Measurements from ENCODE around the gene PUM1. TPM values are rescaled to one million over a fixed set of nuclear protein-coding genes. Genes with fewer than 3 reads are reported as not detected.

PUM1 gene
- total and polyA plus RNA-seq, 2 of the 8 experiments (the other 6 are each of a cell fraction or from before 2014, with no cell fraction given): 122 to 177 TPM

GRCh38 chr1:30929135-30929889, 136.2 kb downstream of the PUM1 start:
- Histone ChIP-seq H3K4me2 (ENCODE audit: insufficient read depth in 1 of 2, low read depth in 2 of 2, low read length in 2 of 2) (no peak overlapping the region), H3K56ac (replicated peaks; ENCODE audit: insufficient read length, low read depth, low read length) (no peak overlapping the region), H3K4me1 (replicated peaks in 1 of 4; ENCODE audit: control insufficient read depth in 3 of 4, insufficient read depth in 4 of 4, low read length in 3 of 4) (no peaks in the 10 kb centered on the region), H2AFZ (ENCODE audit: low read length) (no peak overlapping the region), H2BK5ac (ENCODE audit: low read depth, low read length) (no peak overlapping the region), H4K91ac (replicated peaks; ENCODE audit: insufficient read length, low read length) (no peak overlapping the region), H4K20me1 (replicated peaks in 1 of 2; ENCODE audit: control insufficient read depth in 1 of 2, insufficient read depth in 2 of 2, low read length in 2 of 2) (peaks cover 0 to 4% of the 10 kb centered on the region in 2 experiments), H3K36me3 (ENCODE audit: control insufficient read depth in 2 of 4, insufficient read depth in 4 of 4, low read length in 3 of 4) (peaks cover under 1 to 20% (median 13%) of the 10 kb centered on the region in 4 experiments; a peak in 7 of 8 replicates), H3K4me3 (ENCODE audit: extremely low read depth in 1 of 4, insufficient read depth in 2 of 4, low read depth in 3 of 4, low read length in 4 of 4) (no peak overlapping the region), H3K23me2 (ENCODE audit: low read depth, low read length) (no peaks in the 10 kb centered on the region), H2AK5ac (ENCODE audit: low read depth, low read length) (no peak overlapping the region), H3K23ac (ENCODE audit: insufficient read length) (no peak overlapping the region), H2BK15ac (ENCODE audit: low read length) (no peak overlapping the region), H3K9ac (replicated peaks in 1 of 4; ENCODE audit: extremely low read depth in 1 of 4, low read depth in 3 of 4, low read length in 3 of 4) (no peak overlapping the region), H2BK20ac (ENCODE audit: low read length) (no peak overlapping the region), H2BK12ac (ENCODE audit: low read depth, low read length) (peak overlapping the region; percentile 5; the same call in 1 of the 2 replicates), H3K9me3 (ENCODE audit: insufficient read depth in 2 of 2, low read depth in 1 of 2, low read length in 1 of 2) (no peaks in the 10 kb centered on the region), H3K27ac (ENCODE audit: low read depth, low read length) (no peak overlapping the region), H2BK120ac (replicated peaks; ENCODE audit: low read depth, low read length) (no peak overlapping the region), H4K5ac (ENCODE audit: insufficient read length, low read depth, low read length) (no peak overlapping the region), H3K14ac (ENCODE audit: insufficient read length) (no peak overlapping the region), H3K79me2 (ENCODE audit: control insufficient read depth in 1 of 2, insufficient read depth in 2 of 2, low read length in 2 of 2) (no peaks in the 10 kb centered on the region), H3K18ac (ENCODE audit: extremely low read depth, low read length) (no peak overlapping the region), H4K8ac (ENCODE audit: extremely low read depth, insufficient read depth, low read length) (no peak overlapping the region), H3K79me1 (ENCODE audit: low read depth, low read length) (no peaks in the 10 kb centered on the region), H3K4ac (replicated peaks; ENCODE audit: insufficient read length, low read depth, low read length) (no peak overlapping the region), H3K27me3 (replicated peaks in 1 of 4; ENCODE audit: control insufficient read depth in 3 of 4, extremely low read depth in 1 of 4, insufficient read depth in 3 of 4, low read length in 3 of 4) (no peaks in the 10 kb centered on the region)
- WGBS, 2 experiments (ENCODE audit: extremely low coverage in 1 of 2, insufficient coverage in 1 of 2, insufficient read length in 1 of 2, insufficient replicate concordance in 2 of 2, low coverage in 1 of 2, low lambda C conversion rate in 2 of 2, missing lambda C conversion rate in 1 of 2): 49% methylated on average over 6 of the region's 6 CpGs; no CpG with 5 or more reads in 1 of the 2 experiments
- FAIRE-seq: peak; percentile 92
- no peak for TF ChIP-seq CHD2 (IDR thresholded peaks at IDR 0.05; ENCODE audit: low read length)
- no peak for TF ChIP-seq FOSL1 (IDR thresholded peaks at IDR 0.05; ENCODE audit: insufficient read depth, low read depth, low read length)
- TF ChIP-seq RAD21 (IDR thresholded peaks at IDR 0.05 in 1 of 2, conservative IDR thresholded peaks at IDR 0.05 in 1 of 2; ENCODE audit: low read depth in 2 of 2, low read length in 2 of 2): peak; percentile 83 to 88
- TF ChIP-seq CTCF (IDR thresholded peaks at IDR 0.05; ENCODE audit: control extremely low read depth in 1 of 3, insufficient read depth in 1 of 3, low read depth in 1 of 3, low read length in 3 of 3): peak; percentile 47 to 86 (median 69)
- TF ChIP-seq YY1 (IDR thresholded peaks at IDR 0.05; ENCODE audit: low read depth, low read length): peak; percentile 12; the same call in 1 of the 2 replicates
- POLR2A ChIA-PET (ENCODE audit: partially characterized antibody): interaction anchor here (0.9 to 5.3 kb wide), 9 partner anchors 14 to 367 kb away, joined by 3 to 16 read pairs (median 3); partner anchors contain the start of genes PUM1, SNRNP40 and ZCCHC17
- DNase-seq (ENCODE audit: low read depth in 1 of 2, low spot score in 2 of 2): peak; percentile 25 to 86
- CTCF ChIA-PET (ENCODE audit: partially characterized antibody): interaction anchor here (0.7 to 27.2 kb wide), 36 partner anchors 8 to 600 kb away, joined by 3 to 1519 read pairs (median 5); partner anchors contain the start of gene MATN1

Measured in H1 (cell line).